Karpas-422 (cell line): ENCODE results near the gene VAMP8. TPM values are rescaled to one million over a fixed set of nuclear protein-coding genes. Genes with fewer than 3 reads are reported as not detected.

ENCODE experiments used
- DNase-seq: peaks from one replicate; pipeline ENCODE4 v3.0.0-alpha.2; 2015
- H2AFZ ChIP-seq: fragments of 200-600 bp; sonication (generic); 2 replicates; pipeline ENCODE4 v1.6.1; 2014; ENCODE audit warnings: antibody characterized with exemption, low read length, mixed read lengths
- H3K27ac ChIP-seq: fragments of 200-600 bp; sonication (generic); 2 replicates; pipeline ENCODE4 v1.5.1; 2014; ENCODE audit warnings: mild to moderate bottlenecking, low read length, moderate library complexity
- H3K27me3 ChIP-seq: fragments of 200-600 bp; sonication (generic); 2 replicates; pipeline ENCODE4 v1.6.1; 2014; ENCODE audit warnings: low read length, mixed read lengths
- H3K36me3 ChIP-seq: fragments of 200-600 bp; sonication (generic); 2 replicates; pipeline ENCODE4 v1.6.1; 2014; ENCODE audit warnings: low read length, mixed read lengths; ENCODE audit not compliant: insufficient read depth
- H3K4me1 ChIP-seq: fragments of 200-600 bp; sonication (generic); 2 replicates; pipeline ENCODE4 v1.6.1; 2014; ENCODE audit warnings: mild to moderate bottlenecking, low read length, mixed read lengths
- H3K4me2 ChIP-seq: fragments of 200-600 bp; sonication (generic); 2 replicates; pipeline ENCODE4 v1.6.1; 2014; ENCODE audit warnings: low read length, low read depth, mild to moderate bottlenecking; ENCODE audit not compliant: poor library complexity, severe bottlenecking
- H3K4me3 ChIP-seq: fragments of 200-600 bp; sonication (generic); 2 replicates; pipeline ENCODE4 v1.5.1; 2014; ENCODE audit warnings: mild to moderate bottlenecking, antibody characterized with exemption, low read length, mixed read lengths
- H3K79me2 ChIP-seq: fragments of 200-600 bp; sonication (generic); 2 replicates; pipeline ENCODE4 v1.6.1; 2014; ENCODE audit warnings: mild to moderate bottlenecking, low read length, mixed read lengths
- H3K9ac ChIP-seq: fragments of 200-600 bp; sonication (generic); 2 replicates; pipeline ENCODE4 v1.6.0; 2014; ENCODE audit warnings: low read length
- H3K9me2 ChIP-seq: fragments of 200-600 bp; sonication (generic), shearing (Covaris generic); replicated peaks from 2 replicates; pipeline ENCODE4 v1.6.0; 2014; ENCODE audit warnings: mild to moderate bottlenecking, low read length, moderate library complexity; ENCODE audit not compliant: insufficient read depth
- H3K9me3 ChIP-seq: fragments of 300-700, 200-600 bp; sonication (generic); 2 replicates; pipeline ENCODE4 v1.6.1; 2014; ENCODE audit warnings: low read length, mixed read lengths
- H4K20me1 ChIP-seq: fragments of 200-600 bp; sonication (generic); 2 replicates; pipeline ENCODE4 v1.6.1; 2014; ENCODE audit warnings: mild to moderate bottlenecking, antibody characterized with exemption, low read length, low read depth; ENCODE audit not compliant: insufficient read depth
- total RNA-seq: library from RNA; depleted of rRNA; stranded (reverse); fragments of >200 nt; shearing (Covaris generic); gene quantifications from 2 replicates; pipeline ENCODE4 v1.2.3, GENCODE V29; 2014; ENCODE audit warnings: low replicate concordance

The VAMP8 gene
- total RNA-seq, 1 experiment from 2014 or later = 141 TPM

DNA sequence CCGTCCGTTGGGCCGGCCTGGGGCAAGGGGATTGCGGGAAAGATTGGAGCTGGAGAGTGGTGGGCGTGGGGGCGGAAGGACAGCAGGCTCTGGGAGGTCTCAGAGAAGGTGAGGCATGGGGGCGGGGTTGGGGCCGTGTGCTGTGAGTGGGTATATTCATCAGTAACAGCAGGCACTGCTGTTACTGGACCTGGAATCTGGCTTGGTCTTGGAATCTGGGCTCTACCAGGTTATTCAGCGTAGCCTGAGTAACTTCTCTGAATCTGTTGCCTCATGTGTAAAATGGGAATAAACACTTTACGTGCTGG lies 18.6 kb downstream of the VAMP8 start:
- peaks cover 34% of the 10 kb centered on the region for H3K79me2 ChIP-seq
- peaks cover 14% of the 10 kb centered on the region; the same call in 1 of the 2 replicates for H4K20me1 ChIP-seq
- peak overlapping the region; percentile 86 for H3K4me3 ChIP-seq
- no peaks in the 10 kb centered on the region for H3K27me3 ChIP-seq
- H3K9ac ChIP-seq = peak overlapping the region; percentile 90
- H3K27ac ChIP-seq = peak overlapping the region; percentile 26; the same call in 1 of the 2 replicates
- peak; percentile 68 for DNase-seq
- 0 out of 2 replicates have a peak overlapping the region, but pooled peaks have one; percentile 11 for H2AFZ ChIP-seq
- H3K36me3 ChIP-seq = peaks cover 12% of the 10 kb centered on the region; the same call in 1 of the 2 replicates
- peaks cover 34% of the 10 kb centered on the region for H3K4me1 ChIP-seq
- H3K4me2 ChIP-seq = peak overlapping the region; percentile 91
- H3K9me2 ChIP-seq = no peaks in the 10 kb centered on the region
- H3K9me3 ChIP-seq = no peaks in the 10 kb centered on the region

DNA sequence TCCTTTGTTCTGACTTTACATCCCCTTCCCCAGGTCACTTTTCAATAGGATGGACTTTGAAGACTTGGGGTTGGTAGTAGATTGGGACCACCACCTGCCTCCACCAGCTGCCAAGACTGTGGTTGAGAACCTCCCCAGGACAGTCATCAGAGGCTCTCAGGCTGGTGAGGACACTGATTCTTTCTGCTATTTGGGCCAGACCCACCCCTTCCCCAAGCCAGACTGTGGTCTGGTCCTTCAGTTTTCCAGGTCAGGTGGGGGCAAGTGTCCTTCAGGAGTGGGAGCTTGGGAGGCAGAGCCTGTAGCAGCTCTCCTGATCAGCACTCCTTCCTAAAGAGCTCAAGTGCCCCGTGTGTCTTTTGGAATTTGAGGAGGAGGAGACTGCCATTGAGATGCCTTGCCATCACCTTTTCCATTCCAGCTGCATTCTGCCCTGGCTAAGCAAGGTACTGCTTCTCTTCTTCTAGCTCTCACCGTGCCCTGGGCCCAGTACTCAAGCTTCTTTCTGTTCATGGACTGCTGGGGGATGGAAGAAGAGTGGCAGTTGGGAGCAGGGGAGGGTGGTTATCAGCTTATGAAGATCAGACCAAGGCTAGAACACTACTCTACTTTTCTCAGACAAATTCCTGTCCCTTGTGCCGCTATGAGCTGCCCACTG lies 19.2 kb downstream of the VAMP8 start:
- H3K27me3 ChIP-seq = no peaks in the 10 kb centered on the region
- peaks cover 12% of the 10 kb centered on the region; the same call in 1 of the 2 replicates for H3K36me3 ChIP-seq
- peak overlapping the region; percentile 86 for H3K4me3 ChIP-seq
- peaks cover 34% of the 10 kb centered on the region for H3K79me2 ChIP-seq
- H3K9me3 ChIP-seq = no peaks in the 10 kb centered on the region
- peaks cover 38% of the 10 kb centered on the region for H3K4me1 ChIP-seq
- peaks cover 14% of the 10 kb centered on the region; the same call in 1 of the 2 replicates for H4K20me1 ChIP-seq
- peak overlapping the region; percentile 91 for H3K4me2 ChIP-seq
- no peak for DNase-seq
- no peak overlapping the region for H2AFZ ChIP-seq
- no peak overlapping the region for H3K27ac ChIP-seq
- no peaks in the 10 kb centered on the region for H3K9me2 ChIP-seq
- H3K9ac ChIP-seq = peak overlapping the region; percentile 90

DNA sequence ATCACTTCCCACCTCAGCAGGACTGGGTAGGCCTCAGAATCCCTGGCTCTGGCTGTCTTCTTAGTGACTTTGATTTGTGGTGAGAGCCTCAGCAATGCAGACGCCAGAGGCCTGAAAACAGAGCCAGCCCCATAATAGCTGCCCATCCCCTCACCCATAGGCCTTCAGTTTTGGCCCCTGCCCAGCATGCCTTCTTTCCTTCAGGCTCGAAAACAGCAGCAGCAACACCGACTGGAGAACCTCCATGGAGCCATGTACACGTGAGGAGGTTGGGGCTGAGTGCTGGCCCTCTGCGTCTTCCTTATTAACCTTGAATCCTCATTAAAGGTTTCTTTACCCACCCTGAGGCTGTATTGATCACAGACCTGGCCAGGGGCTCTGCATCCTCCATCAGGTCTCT lies 19.9 kb downstream of the VAMP8 start:
- H3K9me2 ChIP-seq = no peaks in the 10 kb centered on the region
- peak overlapping the region; percentile 86; the same call in 1 of the 2 replicates for H3K4me3 ChIP-seq
- H3K4me2 ChIP-seq = peak overlapping the region; percentile 91
- H3K36me3 ChIP-seq = peaks cover 12% of the 10 kb centered on the region; the same call in 1 of the 2 replicates
- H4K20me1 ChIP-seq = peaks cover 14% of the 10 kb centered on the region; the same call in 1 of the 2 replicates
- peaks cover 34% of the 10 kb centered on the region for H3K79me2 ChIP-seq
- DNase-seq = no peak
- peaks cover 44% of the 10 kb centered on the region for H3K4me1 ChIP-seq
- H3K9ac ChIP-seq = peak overlapping the region; percentile 90
- H3K27ac ChIP-seq = no peak overlapping the region
- no peak overlapping the region for H2AFZ ChIP-seq
- H3K27me3 ChIP-seq = no peaks in the 10 kb centered on the region
- no peaks in the 10 kb centered on the region for H3K9me3 ChIP-seq

DNA sequence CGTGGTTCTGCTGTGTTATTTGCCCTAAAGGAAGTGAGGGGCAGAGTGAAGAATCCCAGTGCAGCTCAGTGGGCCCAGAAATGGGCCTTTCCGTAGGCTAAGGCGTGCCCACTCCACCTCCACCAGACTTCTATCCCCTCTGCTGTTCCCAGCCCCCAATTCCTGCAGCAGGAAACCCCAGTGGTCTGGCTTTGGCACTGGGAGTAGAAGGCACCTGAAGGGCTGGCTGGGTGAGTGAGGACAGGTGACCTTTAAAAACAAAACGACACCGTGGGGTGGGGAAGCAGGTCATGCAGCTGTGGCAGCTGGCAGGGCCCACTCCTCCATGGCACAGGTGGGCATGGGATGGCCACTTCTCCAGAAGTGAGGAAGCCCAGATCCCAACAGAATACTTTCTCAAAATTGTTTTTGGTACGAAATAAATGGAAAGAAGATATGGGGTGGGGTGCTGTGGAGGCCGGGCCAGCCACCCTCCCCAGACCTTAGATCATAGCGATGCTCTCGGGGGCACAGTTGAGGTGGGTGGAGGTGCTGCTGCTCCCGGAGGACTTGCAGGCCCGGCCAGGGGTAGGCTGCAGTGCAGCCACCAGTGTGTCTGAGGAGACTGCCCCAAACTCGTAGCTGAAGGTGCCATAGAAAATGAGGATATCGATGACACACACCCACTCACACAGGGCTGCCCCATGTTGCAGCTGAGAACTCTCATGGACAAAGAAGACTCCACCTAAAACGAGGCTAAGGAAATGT lies 21.4 kb downstream of the VAMP8 start:
- no peaks in the 10 kb centered on the region for H3K9me3 ChIP-seq
- H3K9ac ChIP-seq = no peak overlapping the region
- H3K4me1 ChIP-seq = peaks cover 50% of the 10 kb centered on the region
- no peak for DNase-seq
- no peak overlapping the region for H3K4me2 ChIP-seq
- H4K20me1 ChIP-seq = peaks cover 14% of the 10 kb centered on the region; the same call in 1 of the 2 replicates
- H3K36me3 ChIP-seq = peaks cover 12% of the 10 kb centered on the region; the same call in 1 of the 2 replicates
- H3K9me2 ChIP-seq = no peaks in the 10 kb centered on the region
- no peak overlapping the region for H3K27ac ChIP-seq
- no peak overlapping the region for H2AFZ ChIP-seq
- H3K27me3 ChIP-seq = no peaks in the 10 kb centered on the region
- H3K79me2 ChIP-seq = peaks cover 34% of the 10 kb centered on the region
- H3K4me3 ChIP-seq = no peak overlapping the region

DNA sequence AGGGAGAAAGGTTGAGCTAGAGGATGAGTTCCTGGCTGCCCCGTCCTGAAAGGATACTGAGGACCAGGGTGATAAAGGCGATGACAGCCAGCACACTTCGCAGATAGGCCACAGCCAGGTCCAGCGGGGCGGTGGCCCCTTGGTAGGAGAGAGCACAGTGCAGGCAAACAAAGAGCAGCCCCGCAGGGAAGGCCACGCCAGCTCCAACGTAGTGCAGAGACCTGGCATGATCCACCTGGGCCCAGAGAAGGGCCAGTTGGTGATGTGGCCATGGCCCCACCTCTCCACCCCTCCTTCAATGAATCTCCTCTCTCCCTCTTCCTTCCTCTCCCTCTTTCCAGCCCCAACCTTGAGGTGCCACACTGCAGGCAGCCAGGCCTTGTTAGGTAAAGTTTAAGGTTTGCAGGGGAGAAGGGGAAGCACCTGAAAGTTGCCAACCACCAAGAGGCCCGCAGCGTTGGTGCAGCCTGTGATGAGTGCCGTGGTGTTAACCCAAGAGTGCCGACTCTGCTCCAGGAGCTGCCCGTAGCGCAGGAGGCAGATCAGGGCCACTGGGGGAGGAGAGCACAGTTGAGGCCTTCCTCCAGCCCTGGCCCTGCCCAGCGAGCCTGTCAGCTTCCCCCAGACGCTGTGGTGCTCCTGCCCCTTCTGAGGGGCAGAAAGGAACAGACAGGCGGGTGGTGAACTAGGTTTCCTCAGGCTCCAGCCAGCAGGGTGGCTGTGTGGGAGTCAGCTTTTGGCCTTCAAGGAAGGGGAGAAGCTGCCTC lies 22.3 kb downstream of the VAMP8 start:
- Histone ChIP-seq H3K27ac (no peak overlapping the region), H3K79me2 (peaks cover 27% of the 10 kb centered on the region), H3K4me2 (no peak overlapping the region), H3K9me2 (no peaks in the 10 kb centered on the region), H3K9ac (no peak overlapping the region), H4K20me1 (peaks cover 14% of the 10 kb centered on the region; the same call in 1 of the 2 replicates), H3K27me3 (no peaks in the 10 kb centered on the region), H2AFZ (no peak overlapping the region), H3K36me3 (peaks cover 12% of the 10 kb centered on the region; the same call in 1 of the 2 replicates), H3K4me3 (no peak overlapping the region), H3K4me1 (peaks cover 49% of the 10 kb centered on the region), H3K9me3 (no peaks in the 10 kb centered on the region)
- no peak for DNase-seq

DNA sequence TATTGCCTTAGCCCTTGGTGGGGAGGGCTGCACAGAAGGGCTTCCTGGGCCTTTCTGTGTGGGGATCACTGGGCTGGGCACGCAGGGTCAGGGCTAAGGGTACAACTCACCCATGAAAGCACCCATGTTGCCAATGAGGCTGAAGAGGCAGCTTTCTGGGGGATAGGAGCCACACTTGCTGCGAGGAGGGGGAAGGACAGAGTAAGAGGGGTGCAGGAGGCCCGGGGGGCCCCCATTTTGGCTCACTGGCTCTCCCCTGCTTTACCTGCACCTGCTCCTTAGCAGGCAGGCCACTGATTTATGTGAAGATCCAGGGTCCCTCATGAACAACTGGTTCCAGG lies 22.8 kb downstream of the VAMP8 start:
- H3K9me3 ChIP-seq = no peaks in the 10 kb centered on the region
- H3K4me2 ChIP-seq = no peak overlapping the region
- H4K20me1 ChIP-seq = peaks cover 14% of the 10 kb centered on the region; the same call in 1 of the 2 replicates
- H3K4me1 ChIP-seq = peaks cover 47% of the 10 kb centered on the region
- peaks cover 12% of the 10 kb centered on the region; the same call in 1 of the 2 replicates for H3K36me3 ChIP-seq
- no peaks in the 10 kb centered on the region for H3K27me3 ChIP-seq
- H3K27ac ChIP-seq = no peak overlapping the region
- peaks cover 22% of the 10 kb centered on the region for H3K79me2 ChIP-seq
- no peak overlapping the region for H3K9ac ChIP-seq
- H3K4me3 ChIP-seq = no peak overlapping the region
- H2AFZ ChIP-seq = no peak overlapping the region
- H3K9me2 ChIP-seq = no peaks in the 10 kb centered on the region
- DNase-seq = no peak

DNA sequence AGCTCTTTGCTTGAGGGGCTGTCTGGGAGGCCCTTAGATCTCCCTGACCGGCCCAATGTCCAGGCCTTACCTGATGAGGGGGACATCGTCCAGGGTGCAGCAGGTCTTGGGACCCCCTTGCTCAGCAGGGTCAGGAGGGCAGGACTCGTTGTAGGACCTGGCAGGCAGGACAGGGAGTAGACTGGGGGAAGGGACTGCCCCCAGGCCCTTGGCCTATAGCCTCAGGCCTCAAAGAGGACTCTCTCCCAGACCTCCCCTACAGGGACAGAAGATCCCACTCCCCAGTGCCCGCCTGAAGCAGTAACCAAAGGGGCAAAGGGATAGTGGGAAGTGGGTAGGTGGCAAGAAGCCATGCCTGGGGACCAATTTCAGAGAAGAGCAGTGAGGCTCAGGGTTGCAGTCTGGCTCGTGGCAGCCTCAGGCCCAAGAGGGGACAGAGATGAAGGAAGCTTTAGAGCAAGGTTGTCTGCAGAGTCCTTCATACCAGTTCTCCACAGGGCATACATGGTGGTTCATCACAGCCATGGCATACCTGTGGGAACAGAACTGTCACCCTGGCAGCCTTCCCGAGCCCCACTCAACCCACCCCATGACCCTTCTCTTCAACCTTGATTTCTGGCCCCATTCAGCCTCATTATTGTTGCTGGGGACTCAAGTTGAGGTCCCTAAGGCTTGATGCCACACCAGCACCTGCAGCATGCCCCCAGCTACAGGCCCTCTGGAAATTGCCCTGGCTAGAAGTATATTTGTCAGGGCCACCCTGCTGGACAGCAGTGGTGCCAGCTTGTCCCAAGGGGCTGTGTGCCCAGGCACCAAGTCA lies 23.8 kb downstream of the VAMP8 start:
- peaks cover 46% of the 10 kb centered on the region for H3K4me1 ChIP-seq
- peak overlapping the region; percentile 83 for H3K4me2 ChIP-seq
- no peaks in the 10 kb centered on the region for H3K9me3 ChIP-seq
- peaks cover 12% of the 10 kb centered on the region; the same call in 1 of the 2 replicates for H3K36me3 ChIP-seq
- peak overlapping the region; percentile 70; the same call in 1 of the 2 replicates for H3K4me3 ChIP-seq
- no peak overlapping the region for H2AFZ ChIP-seq
- peak overlapping the region; percentile 68 for H3K9ac ChIP-seq
- H3K79me2 ChIP-seq = peaks cover 16% of the 10 kb centered on the region
- peaks cover 12% of the 10 kb centered on the region; the same call in 1 of the 2 replicates for H4K20me1 ChIP-seq
- DNase-seq = peak; percentile 54
- H3K27me3 ChIP-seq = no peaks in the 10 kb centered on the region
- H3K27ac ChIP-seq = no peak overlapping the region
- H3K9me2 ChIP-seq = no peaks in the 10 kb centered on the region
